ENCODE data around the gene GNG12.

GNG12 gene

DNA sequence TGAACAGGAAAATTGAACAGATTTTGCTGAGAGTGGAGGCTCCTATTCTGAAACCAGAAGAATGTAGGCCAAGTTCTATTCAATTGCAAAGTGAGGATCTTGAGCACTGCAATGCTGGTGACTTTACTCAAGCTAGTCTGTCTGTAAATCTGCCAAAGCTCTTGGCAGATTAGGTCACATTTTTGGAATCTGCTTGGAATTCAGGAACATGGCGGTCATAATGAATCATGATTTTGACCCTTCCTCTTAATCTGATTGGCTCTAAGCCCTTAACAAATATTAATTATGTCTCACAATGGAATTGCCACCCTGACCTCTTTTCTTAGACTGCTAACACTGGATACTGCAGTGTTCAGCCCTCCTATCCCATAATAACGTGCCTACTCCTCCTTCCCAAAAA lies 7.2 kb upstream of the GNG12 start:
- peak; percentile 55 for DNase-seq (ENCODE audit: low spot score)

DNA sequence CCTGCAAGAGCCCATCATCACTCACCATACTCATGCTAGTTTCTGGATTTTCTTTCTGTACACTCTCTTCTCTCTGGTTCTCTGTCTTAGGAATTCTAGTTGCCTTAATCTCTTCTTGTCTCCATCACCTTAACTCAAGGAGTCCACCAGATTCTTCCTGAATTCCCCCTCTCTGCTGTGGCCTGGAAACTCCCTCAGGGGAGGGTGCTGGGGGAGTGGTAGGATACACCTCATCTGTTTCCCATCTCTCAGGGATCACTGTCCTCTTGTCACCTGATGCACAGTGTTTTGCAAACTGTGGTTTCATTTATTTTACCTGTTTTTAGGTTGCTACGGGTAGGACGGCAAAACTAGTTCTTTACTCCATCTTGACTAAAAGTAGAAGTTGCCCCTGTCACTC lies 6.6 kb upstream of the GNG12 start:
- no peak for DNase-seq (ENCODE audit: low spot score)

DNA sequence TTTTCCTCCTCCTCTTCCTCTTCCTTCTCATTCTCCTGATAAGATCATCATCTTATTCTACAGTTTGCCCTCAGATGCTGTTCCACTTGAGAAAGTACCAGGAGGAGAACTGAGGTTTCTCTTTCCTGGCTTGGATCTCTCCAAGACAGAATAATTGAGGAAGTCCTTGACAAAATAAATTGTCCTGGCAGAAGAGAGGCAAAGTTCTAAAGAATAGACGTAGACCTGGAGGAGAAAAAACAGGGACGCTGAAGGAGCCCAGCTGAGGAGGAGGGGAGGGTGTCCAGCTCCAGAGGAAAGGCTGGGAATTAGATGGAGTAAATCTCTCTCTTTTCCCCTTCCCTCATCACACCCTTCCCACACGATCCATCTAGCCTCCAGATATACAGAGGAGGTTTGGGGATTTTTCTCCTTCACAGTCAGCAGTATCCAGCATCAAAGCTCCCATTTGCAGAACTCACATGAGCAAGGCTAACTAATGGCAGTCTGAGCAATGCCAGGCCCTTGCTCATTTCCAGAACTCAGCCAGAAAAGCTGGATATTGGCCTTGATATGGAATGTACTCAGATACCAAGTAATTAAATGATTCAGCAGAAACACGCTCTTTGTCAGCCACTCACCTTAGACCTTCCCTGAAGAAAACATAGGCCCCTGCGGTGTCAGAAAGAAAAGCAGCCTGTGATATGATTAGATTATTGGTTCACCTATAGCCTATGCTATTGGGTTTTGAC lies 5.1 kb upstream of the GNG12 start:
- no peak for DNase-seq (ENCODE audit: low spot score)

DNA sequence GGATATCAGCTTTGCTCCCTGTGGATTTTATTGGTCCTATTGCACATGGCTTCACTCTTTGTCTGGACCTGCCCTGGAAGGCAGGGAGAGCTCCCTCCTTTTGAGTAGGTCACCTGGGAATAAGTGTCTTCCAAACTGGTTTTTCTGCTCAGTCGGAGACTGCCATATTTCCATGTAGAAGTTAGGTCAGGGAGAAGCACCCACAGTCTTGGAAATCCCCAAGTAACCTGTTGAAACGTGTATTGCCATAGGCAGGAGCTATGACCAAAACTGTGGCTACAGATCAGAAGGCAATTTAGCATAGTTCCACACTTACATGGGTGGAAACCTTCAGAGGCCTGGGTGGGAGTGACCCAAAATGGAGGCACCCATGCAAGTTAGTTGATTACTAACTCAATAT lies 3.5 kb upstream of the GNG12 start:
- no peak for DNase-seq (ENCODE audit: low spot score)

DNA sequence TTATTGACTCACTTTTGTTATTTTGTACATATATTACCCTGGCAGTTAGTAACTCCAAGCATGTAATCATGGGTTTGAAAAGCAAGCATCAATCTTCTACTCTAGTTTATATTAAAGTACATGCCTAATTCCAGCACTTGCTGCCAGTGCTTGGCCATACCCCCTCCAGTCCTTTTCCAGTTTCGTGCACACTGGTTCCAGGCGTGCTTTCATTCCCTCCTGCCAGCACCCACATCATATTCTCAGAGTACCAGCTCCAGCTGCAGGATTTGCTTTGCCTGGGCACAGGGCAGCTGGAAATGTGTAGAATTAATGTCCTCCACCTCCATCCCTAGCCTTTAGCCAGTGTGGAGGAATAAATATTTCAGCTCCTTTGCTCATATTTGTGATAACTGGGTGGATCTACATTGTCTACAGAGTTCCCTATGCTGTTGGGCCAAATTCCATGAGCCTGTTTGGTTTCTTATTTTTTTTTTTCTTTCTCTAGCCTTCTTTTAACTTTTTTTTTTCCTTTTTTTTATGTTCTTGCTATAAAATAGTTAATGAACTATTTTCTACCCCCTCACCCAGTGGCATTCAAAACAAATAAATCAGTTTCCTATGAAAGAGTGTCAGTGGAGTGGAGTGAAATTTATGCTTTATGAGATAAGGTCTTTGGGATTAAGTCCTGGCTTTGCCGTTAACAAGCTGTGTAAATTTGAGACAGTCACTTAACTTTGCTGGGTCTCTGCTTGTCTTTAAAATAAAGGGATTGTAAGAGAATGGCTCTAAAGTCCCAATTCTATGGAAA lies 2.6 kb upstream of the GNG12 start:
- DNase-seq (ENCODE audit: low spot score) = no peak

DNA sequence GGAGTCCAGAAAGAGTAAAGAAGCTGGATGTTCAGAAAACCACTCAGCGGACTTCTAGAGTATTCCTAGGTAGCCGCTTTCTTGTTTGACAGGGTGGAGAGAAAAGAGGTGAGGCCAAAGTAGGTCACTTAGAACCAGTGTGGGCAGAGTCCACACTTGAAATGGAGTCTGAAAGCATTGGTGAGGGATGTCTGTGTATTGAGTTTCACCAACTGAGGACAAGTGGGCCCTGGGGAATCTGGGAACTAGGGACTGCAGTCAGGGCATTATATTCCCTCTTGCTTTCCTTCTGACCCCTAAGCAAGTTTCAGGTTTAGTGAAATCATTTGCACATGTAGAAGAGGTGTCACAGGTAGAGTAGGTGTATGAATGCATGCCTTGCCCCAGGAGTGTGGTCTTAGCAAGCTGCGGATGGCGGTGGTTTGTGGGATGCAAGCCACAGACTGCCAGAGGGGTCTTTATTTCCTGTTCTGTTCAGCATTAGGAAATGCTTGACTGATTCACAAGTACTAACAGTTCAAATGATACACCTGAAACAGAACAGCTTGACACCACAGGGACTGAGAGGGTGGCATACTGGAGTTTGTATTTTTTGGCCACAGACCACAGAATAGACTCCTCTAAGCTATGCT lies 1.1 kb upstream of the GNG12 start:
- DNase-seq (ENCODE audit: low spot score) = no peak

DNA sequence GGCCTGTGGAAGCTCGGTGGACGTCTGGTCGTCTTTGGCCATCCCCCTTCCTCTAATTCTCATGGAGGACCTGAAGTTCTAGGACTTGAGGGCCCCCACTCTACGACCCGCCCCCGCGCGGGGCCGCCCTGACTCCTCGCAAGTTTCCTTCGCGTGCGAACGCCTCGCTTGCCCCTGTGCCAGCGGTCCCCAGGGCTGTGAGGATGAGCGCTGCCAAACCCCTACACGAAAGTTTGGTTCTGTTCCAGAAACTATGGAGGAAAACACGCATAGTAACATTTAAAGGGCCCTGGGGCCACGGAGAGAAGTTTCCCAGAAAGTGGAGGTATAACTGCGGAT lies 304 bp upstream of the GNG12 start:
- DNase-seq (ENCODE audit: low spot score) = peak; percentile 66

DNA sequence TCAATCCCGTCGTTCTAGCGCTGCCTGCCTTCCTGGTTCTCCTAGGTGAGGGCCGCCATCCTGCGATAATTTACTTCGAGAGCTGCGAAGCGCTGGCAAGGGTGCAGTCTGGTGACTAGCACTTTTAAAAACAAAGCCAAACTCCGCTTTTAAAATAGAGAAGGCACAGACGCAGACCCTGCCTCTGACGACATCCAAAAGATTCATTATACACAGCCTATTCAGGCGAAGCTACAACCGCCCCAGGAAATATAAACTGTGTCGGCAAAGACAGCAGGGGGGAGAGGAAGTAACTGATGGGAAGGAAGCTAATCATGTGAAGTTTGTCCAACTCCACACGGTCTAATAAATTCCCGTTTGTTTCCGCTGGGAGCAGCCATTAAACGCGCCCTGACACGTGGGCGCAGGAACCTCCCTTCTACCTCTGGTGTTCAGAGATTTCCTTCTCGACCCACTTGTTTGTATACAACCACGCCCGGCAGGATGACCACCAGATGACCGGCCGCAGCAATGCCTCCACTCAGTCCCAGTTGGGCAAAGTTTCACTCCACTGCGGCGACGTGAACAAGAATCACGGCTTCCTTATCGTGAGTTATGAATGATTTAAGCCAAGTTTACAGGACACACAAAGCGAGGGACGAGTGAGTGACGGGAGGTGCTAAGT lies 1.3 kb downstream of the GNG12 start:
- peak; percentile 61 for DNase-seq (ENCODE audit: low spot score)

DNA sequence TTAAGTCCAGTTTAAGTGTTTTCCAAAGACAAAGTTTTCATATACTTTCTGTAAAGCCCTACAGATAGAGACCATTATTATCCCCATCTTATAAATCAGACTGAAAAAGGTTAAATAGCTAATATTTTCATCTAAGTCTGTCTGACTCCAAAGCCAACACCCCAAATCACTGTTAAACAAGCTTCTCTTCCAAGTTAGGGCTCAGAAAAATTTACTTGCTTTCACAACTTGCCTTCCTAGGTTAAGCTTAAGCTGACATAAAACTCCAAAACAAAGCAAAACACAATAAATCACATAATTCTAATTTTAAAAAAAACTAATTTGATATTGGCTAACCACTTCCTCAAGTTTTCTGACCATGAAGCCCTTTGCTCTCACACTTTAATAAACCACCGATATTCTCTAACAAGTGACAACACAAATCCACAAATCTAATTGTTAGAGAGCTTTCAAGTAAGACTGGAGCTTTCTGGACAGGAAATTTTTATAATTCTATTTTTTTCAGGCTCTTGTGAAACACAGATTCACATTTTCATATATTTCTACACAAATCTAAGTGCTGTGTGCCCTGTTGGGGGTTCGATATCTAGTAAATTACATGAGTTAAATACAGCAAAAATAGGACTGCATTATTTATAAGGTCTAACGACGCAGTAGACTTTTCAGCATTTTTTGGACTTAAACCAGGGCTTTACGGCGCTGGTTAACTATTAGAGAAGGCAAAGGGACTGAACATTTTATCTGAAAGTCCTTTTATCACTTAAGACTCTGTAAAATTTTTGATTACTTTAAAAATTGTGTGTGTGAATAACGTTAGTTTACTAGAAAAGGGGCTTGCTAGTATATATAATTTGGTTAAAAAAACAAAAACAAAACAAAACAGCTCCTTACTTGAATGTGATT lies 2.1 kb downstream of the GNG12 start:
- no peak for DNase-seq (ENCODE audit: low spot score)

DNA sequence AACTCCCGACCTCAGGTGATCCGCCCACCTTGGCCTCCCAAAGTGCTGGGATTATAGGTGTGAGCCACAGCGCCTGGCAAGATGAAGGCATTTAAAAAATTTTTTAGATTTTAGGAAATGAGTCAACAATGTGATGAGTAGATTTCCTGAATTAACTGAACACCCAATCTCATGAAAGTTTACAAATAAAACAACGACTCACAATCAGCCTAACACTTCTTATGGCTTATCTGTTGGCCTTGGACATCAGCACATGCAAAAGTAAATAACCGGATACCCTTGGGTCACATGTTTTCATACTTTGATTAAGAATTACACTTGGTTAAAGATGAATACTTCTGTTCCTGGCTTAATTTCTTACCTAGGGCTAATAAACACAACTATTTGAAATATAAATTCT lies 3.0 kb downstream of the GNG12 start:
- DNase-seq (ENCODE audit: low spot score) = no peak

DNA sequence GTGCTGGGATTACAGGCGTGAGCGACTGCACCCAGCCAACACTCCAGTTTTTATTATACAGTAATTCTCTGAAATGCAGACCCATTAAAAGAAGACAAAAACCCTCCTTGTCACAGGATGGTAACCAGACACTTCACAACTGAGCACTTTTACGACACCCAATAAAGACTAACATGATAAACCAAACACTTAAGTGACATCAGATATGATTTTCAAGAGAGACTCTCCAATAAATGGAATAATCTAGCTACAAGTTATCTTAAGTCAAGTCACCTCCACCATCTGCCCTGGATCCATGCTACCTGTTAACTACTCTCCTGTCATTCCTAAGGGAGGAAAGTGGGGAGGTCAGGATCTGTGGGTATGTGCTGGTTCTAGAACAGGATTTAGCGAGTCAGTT lies 5.6 kb downstream of the GNG12 start:
- no peak for DNase-seq (ENCODE audit: low spot score)

DNA sequence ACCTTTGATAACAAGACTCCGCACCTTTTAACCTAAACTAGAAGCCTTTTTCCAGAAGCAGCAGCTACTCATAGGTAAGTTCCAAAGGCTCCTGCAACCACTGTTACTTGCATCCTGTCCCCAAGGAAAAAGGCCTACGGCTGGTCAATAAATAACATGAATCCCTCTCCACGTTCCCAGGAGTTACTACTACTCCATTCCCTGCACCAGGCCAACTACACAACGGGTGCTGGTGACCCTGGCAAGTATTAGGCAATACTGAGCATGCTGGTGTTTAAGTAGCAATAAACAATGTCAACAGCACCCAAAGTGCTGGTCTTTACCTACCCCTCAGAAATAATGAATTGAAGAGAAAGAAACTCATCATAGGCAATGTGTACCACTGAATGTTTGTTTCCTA lies 7.7 kb downstream of the GNG12 start:
- DNase-seq (ENCODE audit: low spot score) = no peak

DNA sequence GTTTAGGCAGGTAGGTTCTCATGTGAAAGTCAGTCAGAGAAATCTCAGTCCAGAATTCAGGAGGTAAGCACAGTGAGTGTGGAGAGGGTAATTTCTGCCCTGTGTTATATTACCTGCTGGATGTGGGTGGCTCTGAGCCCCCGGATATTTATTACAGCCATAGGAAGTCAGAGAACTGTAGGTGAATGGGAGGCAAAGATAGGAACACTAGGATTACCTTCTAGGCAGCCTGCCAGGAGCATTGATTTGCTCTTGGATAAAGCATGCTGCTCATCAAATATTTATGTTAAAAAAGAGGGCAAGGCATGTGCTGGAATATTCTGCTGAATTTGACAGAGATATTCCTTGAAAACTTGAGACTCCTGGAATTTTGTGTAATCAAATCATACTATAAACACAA lies 8.5 kb downstream of the GNG12 start:
- DNase-seq (ENCODE audit: low spot score) = no peak

DNA sequence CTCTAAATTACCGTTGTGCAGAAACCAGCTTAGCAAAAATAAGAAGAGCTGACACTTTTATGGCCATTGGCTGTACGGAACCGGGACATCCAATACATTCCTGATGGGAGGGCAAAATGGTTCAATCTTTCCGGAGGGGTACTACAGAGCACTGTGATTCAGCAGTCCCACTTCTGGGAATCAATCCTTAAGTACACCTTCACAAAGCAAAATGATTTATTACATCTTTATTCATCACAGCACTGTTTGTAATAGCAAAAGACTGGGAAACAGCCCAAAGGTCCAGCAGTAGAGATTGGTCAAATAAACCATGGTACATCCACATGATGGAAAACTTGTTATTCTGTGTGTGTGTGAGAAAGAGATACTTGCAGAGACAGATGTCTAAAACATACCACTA lies 9.7 kb downstream of the GNG12 start:
- no peak for DNase-seq (ENCODE audit: low spot score)

DNA sequence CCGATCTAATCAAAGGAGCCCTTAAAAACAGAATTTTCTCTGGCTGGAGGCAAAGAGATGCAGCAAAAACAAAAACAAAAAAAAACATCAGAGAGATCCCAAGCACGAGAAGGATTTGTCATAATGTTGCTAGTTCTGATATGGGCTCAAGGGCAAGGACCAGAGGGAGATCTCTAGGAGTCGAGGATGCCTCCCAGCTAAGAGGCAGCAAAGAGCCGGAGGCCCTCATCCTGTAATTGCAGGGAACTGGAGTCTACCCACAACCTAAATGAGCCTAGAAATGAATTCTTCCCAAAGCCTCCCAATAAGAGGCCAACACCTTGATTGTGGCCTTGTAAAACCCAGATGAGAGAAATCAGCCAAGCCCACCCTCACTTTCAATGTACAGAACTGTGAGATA lies 12.0 kb downstream of the GNG12 start:
- DNase-seq (ENCODE audit: low spot score) = no peak

DNA sequence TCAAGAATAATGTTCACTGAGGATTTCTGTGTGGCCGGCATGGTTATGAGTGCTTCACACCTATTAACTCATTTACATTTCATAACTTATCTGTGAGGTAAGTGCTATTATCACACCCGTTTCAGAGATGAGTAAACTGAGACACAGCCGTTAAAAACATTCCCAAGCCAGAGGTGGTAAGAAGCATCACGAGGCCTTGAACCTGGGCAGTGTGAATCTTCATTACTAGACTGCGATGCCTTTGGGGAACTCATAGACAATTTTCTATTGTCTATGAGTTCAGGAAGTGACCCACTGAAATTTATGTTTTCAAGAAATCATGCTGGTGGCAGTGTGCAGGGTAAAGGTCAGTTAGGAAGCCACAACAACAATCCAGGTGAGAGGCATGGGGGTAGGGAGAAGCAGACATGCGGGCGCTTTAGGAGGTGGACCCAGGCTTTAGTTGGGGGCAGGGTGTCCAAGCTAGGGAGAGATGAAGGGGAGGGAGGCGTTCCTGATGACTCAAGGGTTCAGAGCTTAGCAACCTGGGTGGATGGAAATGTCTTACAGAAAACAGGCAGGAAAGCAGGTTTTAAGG lies 14.5 kb downstream of the GNG12 start:
- no peak for DNase-seq (ENCODE audit: low spot score)

DNA sequence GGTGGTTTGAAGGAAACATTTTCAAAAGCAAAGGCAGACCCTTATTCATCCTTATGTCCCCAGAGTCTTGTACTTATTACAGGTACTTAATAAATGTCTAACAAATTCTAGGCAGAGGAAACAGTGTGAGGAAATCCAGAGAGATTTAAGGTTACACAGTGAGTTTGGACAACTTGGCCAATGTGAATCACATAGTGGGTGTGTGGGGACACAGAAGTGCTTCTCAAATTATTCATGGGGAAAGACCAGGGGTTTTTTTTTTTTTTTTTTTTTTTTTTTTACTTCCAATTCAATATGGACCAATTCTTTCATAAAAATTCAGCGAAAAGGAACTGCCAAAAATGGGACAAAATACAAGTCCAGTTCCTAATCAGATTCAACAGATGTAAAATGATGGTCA lies 15.1 kb downstream of the GNG12 start:
- no peak for DNase-seq (ENCODE audit: low spot score)

DNA sequence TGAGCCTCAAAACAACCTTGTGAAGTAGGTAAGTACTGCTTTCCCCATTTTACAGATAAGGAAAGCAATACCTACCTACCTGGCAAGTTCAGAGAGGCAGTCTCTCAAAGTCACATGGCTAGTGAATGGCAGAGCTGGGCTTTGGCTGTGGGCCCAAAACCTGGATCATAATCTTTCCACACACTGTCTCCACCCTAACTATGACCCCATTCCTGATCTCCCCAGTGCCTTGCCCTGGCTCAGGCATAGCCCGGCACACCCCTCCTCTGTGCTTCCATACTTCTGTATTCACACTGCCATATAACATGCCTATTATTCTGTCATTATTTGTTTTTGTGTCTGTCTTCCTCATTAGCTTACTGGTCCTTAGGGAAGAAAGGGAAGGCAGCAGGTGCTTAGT lies 15.9 kb downstream of the GNG12 start:
- no peak for DNase-seq (ENCODE audit: low spot score)

DNA sequence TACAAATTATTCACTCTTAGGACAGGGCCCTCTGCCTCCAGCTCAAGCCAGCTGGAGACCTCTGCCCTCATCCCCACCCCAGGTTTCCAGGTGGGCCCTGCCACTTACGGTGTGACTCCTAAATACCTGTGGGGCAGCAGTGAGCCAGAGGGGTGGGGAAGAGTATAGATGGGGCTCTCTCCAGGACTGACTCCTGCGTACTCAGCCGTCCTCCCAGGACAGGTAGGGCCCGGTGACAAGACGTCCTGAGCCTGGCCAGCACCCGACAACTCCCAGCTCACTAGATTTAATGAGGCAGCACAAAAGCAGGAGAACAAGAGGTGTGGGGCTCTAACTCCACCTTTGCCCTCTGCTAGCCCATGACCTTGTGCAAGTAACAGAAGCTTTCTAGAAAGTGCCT lies 16.8 kb downstream of the GNG12 start:
- DNase-seq (ENCODE audit: low spot score) = no peak

DNA sequence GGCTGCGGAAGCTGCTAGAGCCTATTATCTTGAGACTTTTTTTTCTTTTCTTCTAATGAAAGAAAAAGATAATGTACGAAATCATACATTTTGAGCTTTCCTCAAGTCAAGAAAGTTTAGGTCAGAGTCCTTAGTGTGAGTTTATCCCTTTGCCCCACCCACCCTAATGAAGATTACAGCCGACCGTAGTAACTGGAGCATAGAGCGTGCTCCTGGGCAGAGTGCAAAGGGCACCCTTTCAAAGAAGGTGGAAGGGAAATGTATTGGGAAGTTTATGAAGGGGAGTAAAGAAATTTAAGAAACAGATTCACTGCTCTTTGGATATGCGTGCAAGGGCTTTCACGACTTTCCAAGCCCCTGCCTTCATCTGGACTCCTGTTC lies 17.2 kb downstream of the GNG12 start:
- no peak for DNase-seq (ENCODE audit: low spot score)

DNA sequence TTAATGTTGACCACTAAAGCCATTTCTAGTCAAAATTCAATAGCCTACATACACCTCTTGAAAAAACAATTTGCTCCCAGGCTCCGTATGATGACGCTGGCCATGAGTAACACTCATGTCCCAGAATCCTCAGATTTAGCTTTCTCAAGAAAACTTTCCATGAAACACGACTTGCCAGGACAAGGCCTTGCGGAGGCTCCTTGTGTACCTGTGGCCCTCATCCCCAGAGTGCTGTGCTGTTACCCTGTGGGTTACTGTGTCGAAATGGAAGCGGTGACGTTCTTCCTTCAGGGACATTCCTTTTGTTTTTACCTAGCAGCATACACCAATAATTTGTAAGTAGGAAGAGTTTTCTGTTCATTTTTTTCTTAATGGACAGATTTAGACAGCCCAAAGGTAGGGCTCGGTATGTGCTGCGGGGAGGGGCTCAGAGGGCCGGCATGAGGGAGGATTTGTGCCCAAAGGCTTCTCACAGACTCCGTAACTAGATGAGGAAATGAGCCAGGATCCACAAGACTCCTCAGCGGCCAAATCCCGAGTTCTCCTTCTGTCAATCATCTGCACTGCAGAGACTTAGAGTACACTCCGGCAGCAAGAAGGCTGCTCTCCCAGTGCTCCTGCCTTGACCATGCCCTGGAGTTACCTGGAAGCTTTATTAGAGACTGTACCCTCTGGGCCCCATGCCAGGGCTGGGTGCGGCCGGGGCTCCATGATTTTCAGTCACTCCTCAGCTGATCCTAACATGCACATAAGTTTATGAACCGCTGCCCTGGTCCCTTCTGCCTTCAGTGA lies 17.8 kb downstream of the GNG12 start:
- no peak for DNase-seq (ENCODE audit: low spot score)
